NT2/D1 (cell line): ENCODE results near the gene EGFLAM.

Experiments
- DNase-seq: peaks from one replicate; pipeline ENCODE4 v3.0.0-alpha.2; 2011; ENCODE audit warnings: low read depth, low spot score
- H3K27me3 ChIP-seq: 2 replicates; pipeline ENCODE4 v1.6.0; 2011; ENCODE audit warnings: mild to moderate bottlenecking; ENCODE audit not compliant: insufficient read length, insufficient read depth
- H3K36me3 ChIP-seq: 2 replicates; pipeline ENCODE4 v1.6.1; 2011; ENCODE audit warnings: mild to moderate bottlenecking, low read length, mixed read lengths; ENCODE audit not compliant: insufficient read depth, insufficient read length
- H3K4me1 ChIP-seq: 2 replicates; pipeline ENCODE4 v1.5.1; 2011; ENCODE audit not compliant: insufficient read depth, insufficient read length
- H3K4me3 ChIP-seq: 2 replicates; pipeline ENCODE4 v1.5.1; 2011; ENCODE audit warnings: low read depth; ENCODE audit not compliant: insufficient read length
- H3K9ac ChIP-seq: 2 replicates; pipeline ENCODE4 v1.6.0; 2011; ENCODE audit warnings: low read depth; ENCODE audit not compliant: insufficient read length
- H3K9me3 ChIP-seq: 2 replicates; pipeline ENCODE4 v1.5.1; 2011; ENCODE audit warnings: mild to moderate bottlenecking, low read length; ENCODE audit not compliant: insufficient read depth
- SUZ12 ChIP-seq: IDR thresholded peaks from 2 replicates; pipeline ENCODE4 v1.6.1; 2011; ENCODE audit not compliant: insufficient read length, insufficient read depth; ENCODE audit errors: extremely low read depth
- YY1 ChIP-seq: IDR thresholded peaks from 2 replicates; pipeline ENCODE4 v1.6.1; 2011; ENCODE audit not compliant: insufficient read length, insufficient read depth
- ZNF274 ChIP-seq: IDR thresholded peaks from 2 replicates; pipeline ENCODE4 v1.6.1; 2011; ENCODE audit warnings: mild to moderate bottlenecking, low read depth, low read length

The EGFLAM gene

GRCh38 chr5:38451074-38451725 is 192.8 kb downstream of the EGFLAM start:
- H3K9ac ChIP-seq: no peak overlapping the region
- TF ChIP-seq ZNF274: no peak
- no peak overlapping the region for H3K4me3 ChIP-seq
- H3K36me3 ChIP-seq: no peaks in the 10 kb centered on the region
- no peaks in the 10 kb centered on the region for H3K4me1 ChIP-seq
- no peak for DNase-seq
- no peaks in the 10 kb centered on the region for H3K27me3 ChIP-seq
- H3K9me3 ChIP-seq: no peaks in the 10 kb centered on the region

- Histone ChIP-seq H3K9ac (no peak overlapping the region), H3K36me3 (no peaks in the 10 kb centered on the region), H3K27me3 (no peaks in the 10 kb centered on the region), H3K4me1 (no peaks in the 10 kb centered on the region), H3K9me3 (no peaks in the 10 kb centered on the region), H3K4me3 (no peak overlapping the region)
- TF ChIP-seq ZNF274 (no peak), YY1 (no peak), SUZ12 (no peak)
- DNase-seq: no peak
These were observed 193.8 kb downstream of the EGFLAM start for GRCh38 chr5:38452201-38452600.

GRCh38 chr5:38453506-38453905 is 195.1 kb downstream of the EGFLAM start:
- H3K9me3 ChIP-seq: no peaks in the 10 kb centered on the region
- no peaks in the 10 kb centered on the region for H3K4me1 ChIP-seq

GRCh38 chr5:38453921-38454320 is 195.6 kb downstream of the EGFLAM start:
- H3K36me3 ChIP-seq: no peaks in the 10 kb centered on the region
- no peak overlapping the region for H3K9ac ChIP-seq

More at GRCh38 chr5:38453506-38453905, 195.1 kb downstream of the EGFLAM start:
- no peak for TF ChIP-seq SUZ12
- no peak for TF ChIP-seq YY1
- no peak for TF ChIP-seq ZNF274
- no peaks in the 10 kb centered on the region for H3K27me3 ChIP-seq
- DNase-seq: no peak
- no peak overlapping the region for H3K4me3 ChIP-seq
- H3K9ac ChIP-seq: no peak overlapping the region
- H3K36me3 ChIP-seq: no peaks in the 10 kb centered on the region

GRCh38 chr5:38455796-38456330 is 197.5 kb downstream of the EGFLAM start:
- H3K4me1 ChIP-seq: no peaks in the 10 kb centered on the region
- no peak for DNase-seq
- no peak overlapping the region for H3K4me3 ChIP-seq
- no peaks in the 10 kb centered on the region for H3K36me3 ChIP-seq
- H3K9me3 ChIP-seq: no peaks in the 10 kb centered on the region
- H3K9ac ChIP-seq: no peak overlapping the region
- H3K27me3 ChIP-seq: no peaks in the 10 kb centered on the region
- TF ChIP-seq YY1 (no peak), SUZ12 (no peak), ZNF274 (no peak)

More at GRCh38 chr5:38453921-38454320, 195.6 kb downstream of the EGFLAM start:
- H3K27me3 ChIP-seq: no peaks in the 10 kb centered on the region
- H3K9me3 ChIP-seq: no peaks in the 10 kb centered on the region
- H3K4me1 ChIP-seq: no peaks in the 10 kb centered on the region
- H3K4me3 ChIP-seq: no peak overlapping the region
- no peak for DNase-seq
- no peak for TF ChIP-seq ZNF274
- no peak for TF ChIP-seq SUZ12
- no peak for TF ChIP-seq YY1

GRCh38 chr5:38456657-38457399 is 198.5 kb downstream of the EGFLAM start:
- TF ChIP-seq SUZ12 (no peak), ZNF274 (no peak), YY1 (no peak)
- Histone ChIP-seq H3K27me3 (no peaks in the 10 kb centered on the region), H3K4me3 (no peak overlapping the region), H3K4me1 (no peaks in the 10 kb centered on the region), H3K9me3 (no peaks in the 10 kb centered on the region), H3K36me3 (no peaks in the 10 kb centered on the region), H3K9ac (no peak overlapping the region)
- no peak for DNase-seq

GRCh38 chr5:38458174-38458573 is 199.8 kb downstream of the EGFLAM start:
- TF ChIP-seq YY1 (no peak), ZNF274 (no peak), SUZ12 (no peak)

More at GRCh38 chr5:38458174-38458573, 199.8 kb downstream of the EGFLAM start:
- Histone ChIP-seq H3K9me3 (no peaks in the 10 kb centered on the region), H3K9ac (no peak overlapping the region), H3K36me3 (no peaks in the 10 kb centered on the region), H3K27me3 (no peaks in the 10 kb centered on the region), H3K4me1 (no peaks in the 10 kb centered on the region), H3K4me3 (no peak overlapping the region)
- DNase-seq: no peak
